ENCODE data around the gene IQCF5.
"Not testable (repeated sequence)": the region's sequence is repeated elsewhere in the genome, so short reads cannot be mapped to it uniquely, and the experiment has no call there.

IQCF5 gene

GRCh38 chr3:51888463-51889105 is 13.2 kb upstream of the IQCF5 start:
- TF ChIP-seq JUND (IDR thresholded peaks at IDR 0.05; ENCODE audit: low read depth) = no peak
- DNase-seq (ENCODE audit: low read depth in 1 of 2, low spot score in 1 of 2) = no peak
- in situ Hi-C loops (cut with HindIII; ENCODE audit: low pct_unique_long_range_greater_than_20kb, low sequenced_read_pairs) = no loop called here

DNA sequence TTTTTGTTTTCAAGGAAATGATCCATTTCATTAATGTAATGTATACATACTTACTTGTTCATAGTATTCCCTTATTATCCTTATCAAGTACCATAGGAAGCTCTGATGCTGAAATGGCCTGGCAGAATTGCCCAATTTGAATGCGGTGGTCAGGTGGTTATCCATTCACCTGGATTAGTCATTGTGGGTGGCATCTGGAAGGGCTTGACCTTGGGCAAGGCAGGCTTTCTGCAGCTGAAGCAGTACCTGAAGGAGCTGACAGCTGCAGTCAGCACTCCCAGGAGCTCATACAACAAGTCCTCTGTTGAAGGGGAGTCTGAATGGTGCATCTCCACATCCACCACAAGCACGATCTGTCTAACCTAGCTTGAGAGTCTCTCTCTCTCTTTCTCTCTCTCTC is 12.2 kb upstream of the IQCF5 start:
- no peak for DNase-seq (ENCODE audit: low read depth in 1 of 2, low spot score in 1 of 2)
- in situ Hi-C loops (cut with HindIII; ENCODE audit: low pct_unique_long_range_greater_than_20kb, low sequenced_read_pairs) = no loop called here
- TF ChIP-seq JUND (IDR thresholded peaks at IDR 0.05; ENCODE audit: low read depth) = no peak

DNA sequence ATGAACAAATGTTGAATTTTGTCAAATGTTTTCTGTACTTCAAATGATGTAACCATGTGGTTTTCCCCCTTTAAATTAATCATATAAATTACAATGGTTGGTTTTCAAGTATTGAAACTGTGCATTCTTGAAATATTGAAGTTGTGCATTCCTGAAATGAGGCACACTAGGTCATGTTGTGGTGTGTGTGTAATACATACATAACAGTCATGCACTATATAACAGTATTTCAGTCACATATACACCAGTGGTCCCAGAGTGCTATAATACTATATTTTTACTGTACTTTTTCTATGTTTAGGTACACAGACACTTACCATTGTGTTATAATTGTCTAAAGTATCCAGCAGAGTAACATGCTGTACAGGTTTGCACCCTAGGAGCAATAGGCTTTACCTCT is 11.0 kb upstream of the IQCF5 start:
- in situ Hi-C loops (cut with HindIII; ENCODE audit: low pct_unique_long_range_greater_than_20kb, low sequenced_read_pairs) = no loop called here
- no peak for TF ChIP-seq JUND (IDR thresholded peaks at IDR 0.05; ENCODE audit: low read depth)
- no peak for DNase-seq (ENCODE audit: low read depth in 1 of 2, low spot score in 1 of 2)

DNA sequence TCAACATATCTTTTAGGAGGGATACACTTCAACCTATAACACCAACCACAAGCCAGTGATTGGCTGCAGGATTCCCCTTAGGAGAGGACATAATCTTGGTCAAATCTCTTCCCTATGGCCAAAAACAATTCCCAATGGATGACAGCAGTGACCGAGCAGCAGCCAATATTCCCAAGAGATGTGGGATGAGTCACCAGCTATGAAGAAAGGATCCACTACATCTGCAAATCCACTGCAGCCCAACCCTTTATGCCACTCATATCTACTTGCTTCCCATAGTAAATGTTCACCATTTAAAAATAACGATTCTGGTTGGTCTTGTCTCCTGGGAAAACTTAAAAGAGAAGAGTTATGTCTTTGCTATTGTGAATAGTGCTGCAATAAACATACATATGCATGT is 4.5 kb upstream of the IQCF5 start:
- in situ Hi-C loops (cut with HindIII; ENCODE audit: low pct_unique_long_range_greater_than_20kb, low sequenced_read_pairs) = no loop called here
- no peak for TF ChIP-seq JUND (IDR thresholded peaks at IDR 0.05; ENCODE audit: low read depth)
- DNase-seq (ENCODE audit: low read depth in 1 of 2, low spot score in 1 of 2) = no peak

DNA sequence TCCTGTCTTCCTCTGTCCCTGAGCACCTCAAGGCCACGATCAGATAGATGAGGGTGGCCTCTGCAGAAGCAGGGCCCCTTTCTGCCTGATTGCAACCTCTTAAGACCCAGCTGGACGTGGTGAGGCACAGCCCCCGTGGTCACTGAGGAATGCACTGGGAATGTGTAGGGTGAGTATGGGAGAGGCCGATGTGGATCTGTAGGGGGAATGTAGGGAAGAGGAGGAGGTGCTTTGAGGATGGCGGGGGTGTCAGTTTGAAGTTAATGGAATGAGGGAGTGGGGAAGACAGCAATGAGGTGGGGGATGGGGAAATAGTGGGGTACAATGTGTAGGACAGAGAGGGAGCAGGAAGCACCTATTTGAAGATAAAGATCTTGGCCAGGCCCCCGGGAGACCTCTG is 785 bp upstream of the IQCF5 start:
- TF ChIP-seq JUND (IDR thresholded peaks at IDR 0.05; ENCODE audit: low read depth) = no peak
- no peak for DNase-seq (ENCODE audit: low read depth in 1 of 2, low spot score in 1 of 2)
- in situ Hi-C loops (cut with HindIII; ENCODE audit: low pct_unique_long_range_greater_than_20kb, low sequenced_read_pairs) = no loop called here

DNA sequence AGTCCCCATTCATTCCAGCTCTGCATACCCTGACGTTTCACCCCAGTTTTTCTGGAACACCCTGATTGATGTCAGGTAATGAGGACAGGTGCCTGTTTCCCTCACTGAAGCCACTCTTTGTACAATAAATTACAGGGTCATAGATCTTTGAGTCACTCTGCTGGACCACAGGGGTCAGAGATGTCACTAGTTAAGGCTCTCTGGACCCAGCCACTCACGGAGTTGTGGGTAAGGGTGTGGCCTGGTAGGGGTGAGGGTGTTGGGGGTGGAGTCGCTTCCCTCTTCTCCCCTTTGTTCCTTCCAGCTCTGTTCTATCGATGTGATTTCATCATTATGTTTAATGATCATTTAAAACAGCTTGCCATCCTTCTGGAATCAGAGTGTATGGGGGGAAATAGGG is 512 bp downstream of the IQCF5 start:
- in situ Hi-C loops (cut with HindIII; ENCODE audit: low pct_unique_long_range_greater_than_20kb, low sequenced_read_pairs) = no loop called here
- DNase-seq (ENCODE audit: low read depth in 1 of 2, low spot score in 1 of 2) = no peak
- no peak for TF ChIP-seq JUND (IDR thresholded peaks at IDR 0.05; ENCODE audit: low read depth)

- no peak for DNase-seq (ENCODE audit: low read depth in 1 of 2, low spot score in 1 of 2)
- no peak for TF ChIP-seq JUND (IDR thresholded peaks at IDR 0.05; ENCODE audit: low read depth)
- in situ Hi-C loops (cut with HindIII; ENCODE audit: low pct_unique_long_range_greater_than_20kb, low sequenced_read_pairs) = no loop called here
Measured at GRCh38 chr3:51874411-51874810, 990 bp downstream of the IQCF5 start.

- DNase-seq (ENCODE audit: low read depth in 1 of 2, low spot score in 1 of 2) = no peak
- in situ Hi-C loops (cut with HindIII; ENCODE audit: low pct_unique_long_range_greater_than_20kb, low sequenced_read_pairs) = no loop called here
- TF ChIP-seq JUND (IDR thresholded peaks at IDR 0.05; ENCODE audit: low read depth) = no peak
Measured at GRCh38 chr3:51873876-51874275, 1.5 kb downstream of the IQCF5 start.

GRCh38 chr3:51873253-51873766 is 2.1 kb downstream of the IQCF5 start:
- in situ Hi-C loops (cut with HindIII; ENCODE audit: low pct_unique_long_range_greater_than_20kb, low sequenced_read_pairs) = no loop called here
- no peak for TF ChIP-seq JUND (IDR thresholded peaks at IDR 0.05; ENCODE audit: low read depth)
- no peak for DNase-seq (ENCODE audit: low read depth in 1 of 2, low spot score in 1 of 2)

DNA sequence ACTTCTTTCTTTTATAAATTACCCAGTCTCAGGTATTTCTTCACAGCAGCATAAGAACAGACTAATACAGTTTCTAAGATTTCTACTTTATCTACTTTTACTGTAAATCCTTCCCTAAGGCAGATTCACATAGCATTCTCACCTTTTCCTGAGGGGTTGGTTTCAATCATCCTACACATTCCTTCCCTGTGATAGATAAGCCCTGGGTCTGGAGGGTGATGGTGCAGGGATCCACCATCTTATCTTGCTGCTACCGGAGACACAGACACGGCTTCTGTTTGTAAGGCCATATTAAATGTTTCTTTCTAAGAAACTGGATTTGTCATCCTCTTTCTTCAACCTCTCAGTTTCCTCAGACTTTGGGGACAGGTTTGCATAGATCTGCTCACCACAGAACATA is 6.1 kb downstream of the IQCF5 start:
- no peak for DNase-seq (ENCODE audit: low read depth in 1 of 2, low spot score in 1 of 2)
- no peak for TF ChIP-seq JUND (IDR thresholded peaks at IDR 0.05; ENCODE audit: low read depth)
- in situ Hi-C loops (cut with HindIII; ENCODE audit: low pct_unique_long_range_greater_than_20kb, low sequenced_read_pairs) = no loop called here

DNA sequence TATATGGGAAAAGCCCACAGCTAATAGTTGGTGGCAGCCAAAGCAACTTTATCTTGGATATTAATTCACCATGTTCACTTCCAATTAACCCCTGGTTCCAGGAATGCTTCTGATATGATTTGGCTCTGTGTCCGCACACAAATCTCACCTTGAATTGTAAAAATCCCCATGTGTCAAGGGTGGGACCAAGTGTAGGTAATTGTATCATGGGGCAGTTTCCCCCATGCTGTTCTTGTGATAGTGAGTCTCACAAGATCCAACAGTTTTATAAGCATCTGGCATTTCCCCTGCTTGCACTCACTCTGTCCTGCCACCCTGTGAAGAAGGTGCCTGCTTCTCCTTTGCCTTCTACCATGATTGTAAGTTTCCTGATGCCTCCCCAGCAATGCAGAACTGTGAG is 6.5 kb downstream of the IQCF5 start:
- DNase-seq (ENCODE audit: low read depth in 1 of 2, low spot score in 1 of 2); in situ Hi-C loops (cut with HindIII; ENCODE audit: low pct_unique_long_range_greater_than_20kb, low sequenced_read_pairs): not testable (repeated sequence)

DNA sequence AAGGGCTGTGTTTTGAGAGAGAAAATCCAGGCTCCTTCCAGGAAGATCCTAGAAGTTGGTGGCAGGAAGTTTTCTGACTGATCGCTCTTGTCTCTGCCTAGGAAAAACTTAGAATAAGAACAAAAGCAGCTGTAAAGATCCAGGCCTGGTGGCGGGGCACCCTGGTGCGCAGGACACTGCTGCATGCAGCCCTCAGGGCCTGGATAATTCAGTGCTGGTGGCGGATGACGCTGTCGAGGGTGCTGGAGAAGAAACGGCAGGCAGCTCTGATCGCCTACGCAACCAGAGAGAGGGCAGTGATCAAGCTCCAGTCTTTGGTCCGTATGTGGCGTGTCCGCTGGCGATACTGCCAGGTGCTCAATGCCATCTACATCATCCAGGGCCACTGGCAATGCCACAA is 12.5 kb downstream of the IQCF5 start:
- TF ChIP-seq JUND (IDR thresholded peaks at IDR 0.05; ENCODE audit: low read depth) = no peak
- in situ Hi-C loops (cut with HindIII; ENCODE audit: low pct_unique_long_range_greater_than_20kb, low sequenced_read_pairs) = no loop called here
- no peak for DNase-seq (ENCODE audit: low read depth in 1 of 2, low spot score in 1 of 2)

DNA sequence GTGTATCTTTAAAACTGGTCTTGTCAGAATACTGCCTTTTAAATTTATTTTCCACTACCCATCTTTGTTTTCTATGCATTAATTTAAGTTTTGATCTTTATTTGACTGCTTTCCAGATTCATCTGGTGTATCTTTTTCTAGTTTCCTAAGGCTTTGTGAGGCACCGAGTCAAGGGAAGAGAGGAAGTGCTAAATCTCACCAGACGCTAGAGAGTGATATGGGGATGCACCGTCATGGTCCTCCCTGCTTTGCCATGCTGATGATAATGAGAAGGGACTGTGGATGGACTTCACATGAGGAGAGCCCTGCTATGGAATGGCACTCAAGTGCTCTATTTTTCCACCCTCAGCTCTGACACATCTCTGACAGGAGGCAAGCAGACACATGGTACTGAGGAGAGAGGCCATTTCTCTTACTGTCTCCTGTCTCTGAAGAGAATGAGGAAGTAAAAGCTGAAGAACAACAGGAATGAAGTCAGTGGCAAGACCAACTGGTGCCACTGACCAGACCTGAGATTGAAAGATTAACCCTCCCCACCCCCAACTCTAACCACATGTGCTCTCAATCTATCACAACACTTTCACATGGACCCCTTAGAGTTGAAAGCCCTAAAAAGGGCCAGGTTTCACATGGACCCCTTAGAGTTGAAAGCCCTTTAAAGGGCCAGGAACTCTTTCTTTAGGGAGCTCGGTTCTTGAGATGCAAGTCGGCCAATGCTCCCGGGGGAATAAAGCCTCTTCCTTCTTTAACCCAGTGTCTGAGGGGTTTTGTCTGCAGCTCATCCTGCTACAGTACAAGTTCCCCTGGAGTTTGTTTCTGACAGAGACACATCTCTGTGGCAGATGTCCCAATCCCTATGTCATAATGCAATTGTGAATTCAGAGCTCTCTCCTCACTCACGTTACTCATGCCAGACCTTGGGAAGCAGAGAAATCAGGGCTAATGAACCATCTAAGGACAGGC is 14.4 kb downstream of the IQCF5 start, which contains the start of gene IQCF2:
Gene IQCF2, plus strand, starts transcription at position 913 of the 963 bp plus-strand sequence. CDS start 52 bp downstream, outside the sequence.
- in situ Hi-C loops (cut with HindIII; ENCODE audit: low pct_unique_long_range_greater_than_20kb, low sequenced_read_pairs) = no loop called here
- TF ChIP-seq JUND (IDR thresholded peaks at IDR 0.05; ENCODE audit: low read depth) = no peak
- no peak for DNase-seq (ENCODE audit: low read depth in 1 of 2, low spot score in 1 of 2)

- in situ Hi-C loops (cut with HindIII; ENCODE audit: low pct_unique_long_range_greater_than_20kb, low sequenced_read_pairs); DNase-seq (ENCODE audit: low read depth in 1 of 2, low spot score in 1 of 2): not testable (repeated sequence)
Measured at GRCh38 chr3:51855411-51855810, 20.0 kb downstream of the IQCF5 start.

Measured in T47D (cell line).